Astrocyte (in vitro differentiated cells and primary cell): ENCODE data around the gene SLC26A1. TPM values are rescaled to one million over a fixed set of nuclear protein-coding genes. Genes with fewer than 3 reads are reported as not detected.

Experiments used
- DNase-seq: peaks from one replicate; pipeline ENCODE4 v3.0.0-alpha.2; 2010; ENCODE audit warnings: low read depth
- FAIRE-seq: peaks from 2 replicates; lab custom pipeline; 2011; peaks lifted over from hg19 to GRCh38; lab: Jason Lieb, UNC
- H2AFZ ChIP-seq: 2 replicates; pipeline ENCODE4 v1.6.0; 2012; ENCODE audit warnings: low read depth, low read length, inconsistent platforms
- H3K27ac ChIP-seq: 2 replicates; pipeline ENCODE4 v1.5.1; 2011; ENCODE audit warnings: low read depth, low read length, inconsistent platforms
- H3K27me3 ChIP-seq: 2 replicates; pipeline ENCODE4 v1.6.0; 2011; ENCODE audit warnings: low read length, inconsistent platforms; ENCODE audit not compliant: insufficient read depth
- H3K36me3 ChIP-seq: 2 replicates; pipeline ENCODE4 v1.5.1; 2011; ENCODE audit warnings: low read length, inconsistent platforms; ENCODE audit not compliant: insufficient read depth
- H3K4me1 ChIP-seq: 2 replicates; pipeline ENCODE4 v1.5.1; 2011; ENCODE audit warnings: low read length, inconsistent platforms; ENCODE audit not compliant: insufficient read depth
- H3K4me2 ChIP-seq: 2 replicates; pipeline ENCODE4 v1.6.0; 2012; ENCODE audit warnings: low read length, inconsistent platforms
- H3K4me3 ChIP-seq: 2 replicates; pipeline ENCODE4 v1.5.1; 2011; ENCODE audit warnings: low read depth, mild to moderate bottlenecking, low read length, inconsistent platforms; ENCODE audit not compliant: insufficient read depth
- H3K79me2 ChIP-seq: 2 replicates; pipeline ENCODE4 v1.6.0; 2012; ENCODE audit warnings: mild to moderate bottlenecking, low read length, inconsistent platforms; ENCODE audit not compliant: insufficient read depth
- H3K9ac ChIP-seq: 2 replicates; pipeline ENCODE4 v1.6.0; 2012; ENCODE audit warnings: mild to moderate bottlenecking, low read length, inconsistent platforms
- H3K9me3 ChIP-seq: 2 replicates; pipeline ENCODE4 v1.5.1; 2012; ENCODE audit warnings: low read depth, mild to moderate bottlenecking, low read length, inconsistent platforms; ENCODE audit not compliant: insufficient read depth
- H4K20me1 ChIP-seq: 2 replicates; pipeline ENCODE4 v1.6.0; 2012; ENCODE audit warnings: low read length, inconsistent platforms; ENCODE audit not compliant: insufficient read depth
- H3K27ac Mint-ChIP-seq: one replicate; pipeline ENCODE4 v1.8.0; 2021; ENCODE audit warnings: mild to moderate bottlenecking, mixed read lengths; ENCODE audit not compliant: unreplicated experiment
- H3K27me3 Mint-ChIP-seq: one replicate; pipeline ENCODE4 v1.8.0; 2021; ENCODE audit warnings: low read depth, mixed read lengths; ENCODE audit not compliant: unreplicated experiment
- H3K36me3 Mint-ChIP-seq: one replicate; pipeline ENCODE4 v1.8.0; 2021; ENCODE audit warnings: low read depth, mixed read lengths; ENCODE audit not compliant: unreplicated experiment
- H3K4me1 Mint-ChIP-seq: one replicate; pipeline ENCODE4 v1.8.0; 2021; ENCODE audit warnings: low read depth, mixed read lengths; ENCODE audit not compliant: unreplicated experiment
- H3K4me3 Mint-ChIP-seq: one replicate; pipeline ENCODE4 v1.8.0; 2021; ENCODE audit warnings: mild to moderate bottlenecking, moderate library complexity, mixed read lengths; ENCODE audit not compliant: unreplicated experiment
- H3K9me3 Mint-ChIP-seq: one replicate; pipeline ENCODE4 v1.8.0; 2021; ENCODE audit warnings: mild to moderate bottlenecking, mixed read lengths; ENCODE audit not compliant: unreplicated experiment
- CTCF ChIP-seq: IDR thresholded peaks from 2 replicates; pipeline ENCODE4 v1.5.1; 2011; ENCODE audit warnings: low read depth, mild to moderate bottlenecking, inconsistent platforms, low read length, moderate library complexity; ENCODE audit not compliant: insufficient read depth
- EZH2 ChIP-seq: IDR thresholded peaks from 2 replicates; pipeline ENCODE4 v1.6.1; 2012; ENCODE audit warnings: mild to moderate bottlenecking, low read length, inconsistent platforms; ENCODE audit not compliant: insufficient read depth
- total RNA-seq: library from RNA; stranded (reverse); gene quantifications from 2 replicates; pipeline ENCODE4 v1.2.1, GENCODE V29; 2021

The SLC26A1 gene
- total RNA-seq, 1 donor from 2014 or later, result 0.34 TPM

- no peak for FAIRE-seq
Measured at GRCh38 chr4:1038948-1039492, 45.8 kb upstream of the SLC26A1 start.

DNA sequence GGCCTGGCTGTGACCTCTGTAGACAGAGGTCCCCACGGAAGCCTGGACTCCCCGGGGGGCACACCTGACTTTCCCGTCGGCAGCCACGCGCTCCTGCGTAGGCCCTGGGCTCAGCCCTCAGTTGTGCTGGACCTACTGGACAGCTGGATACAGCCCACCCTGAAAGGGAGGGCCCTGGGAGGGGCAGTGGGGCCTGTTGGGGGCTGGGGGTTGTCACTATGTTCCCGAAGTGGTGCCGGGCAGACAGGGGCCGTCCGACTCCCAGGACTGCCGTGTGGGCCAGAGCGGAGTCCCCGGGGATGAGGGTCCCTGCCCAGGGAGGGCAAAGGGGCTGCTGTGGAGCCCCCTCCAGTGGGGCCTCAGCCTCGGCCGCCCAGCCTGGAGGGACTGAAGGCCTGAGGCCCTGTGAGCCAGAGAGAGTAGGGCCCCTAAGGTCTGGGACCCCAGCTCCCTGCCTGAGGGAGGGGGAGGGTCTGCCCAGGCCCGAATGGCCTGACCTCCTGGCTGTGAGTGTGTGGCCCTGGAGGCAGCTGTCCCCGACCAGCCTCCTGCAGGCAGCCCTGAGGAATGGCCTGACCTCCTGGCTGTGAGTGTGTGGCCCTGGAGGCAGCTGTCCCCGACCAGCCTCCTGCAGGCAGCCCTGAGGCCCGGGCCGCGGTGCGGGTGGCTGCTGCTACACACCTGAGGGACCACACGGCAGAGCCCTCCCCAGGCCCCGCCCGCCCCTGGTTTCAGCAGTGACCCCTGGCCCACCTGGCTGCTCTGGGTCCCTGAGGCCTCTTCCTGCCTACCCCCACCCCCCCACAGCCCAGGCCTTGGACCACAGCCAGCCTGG, 44.0 kb upstream of the SLC26A1 start:
- Histone ChIP-seq H3K4me3 (no peak overlapping the region), H4K20me1 (no peaks in the 10 kb centered on the region), H3K9ac (no peak overlapping the region), H3K4me2 (no peak overlapping the region), H3K9me3 (no peaks in the 10 kb centered on the region), H3K4me1 (peaks cover 45% of the 10 kb centered on the region), H3K36me3 (no peaks in the 10 kb centered on the region), H3K79me2 (no peaks in the 10 kb centered on the region), H2AFZ (no peak overlapping the region), H3K27me3 (no peaks in the 10 kb centered on the region), H3K27ac (no peak overlapping the region)
- DNase-seq, result no peak
- H3K36me3 Mint-ChIP-seq, result no peaks in the 10 kb centered on the region
- peaks cover 5% of the 10 kb centered on the region for H3K4me1 Mint-ChIP-seq
- H3K4me3 Mint-ChIP-seq, result no peak overlapping the region
- FAIRE-seq, result no peak
- no peaks in the 10 kb centered on the region for H3K9me3 Mint-ChIP-seq
- H3K27ac Mint-ChIP-seq, result no peak overlapping the region
- no peaks in the 10 kb centered on the region for H3K27me3 Mint-ChIP-seq
- no peak for TF ChIP-seq CTCF
- no peak for TF ChIP-seq EZH2

More at GRCh38 chr4:1038948-1039492, 45.8 kb upstream of the SLC26A1 start:
- Mint-ChIP-seq H3K4me3 (no peak overlapping the region), H3K27me3 (no peaks in the 10 kb centered on the region), H3K4me1 (peaks cover 10% of the 10 kb centered on the region), H3K27ac (no peak overlapping the region), H3K36me3 (no peaks in the 10 kb centered on the region), H3K9me3 (no peaks in the 10 kb centered on the region)
- TF ChIP-seq EZH2 (no peak), CTCF (no peak)
- Histone ChIP-seq H4K20me1 (no peaks in the 10 kb centered on the region), H3K27me3 (no peaks in the 10 kb centered on the region), H3K27ac (no peak overlapping the region), H3K4me2 (no peak overlapping the region), H3K79me2 (no peaks in the 10 kb centered on the region), H3K36me3 (no peaks in the 10 kb centered on the region), H3K4me3 (no peak overlapping the region), H3K9ac (peak overlapping the region; percentile 30), H3K9me3 (no peaks in the 10 kb centered on the region), H2AFZ (peak overlapping the region; percentile 28), H3K4me1 (peaks cover 49% of the 10 kb centered on the region)
- no peak for DNase-seq

GRCh38 chr4:1036095-1036494, 42.9 kb upstream of the SLC26A1 start:
- Histone ChIP-seq H3K9me3 (no peaks in the 10 kb centered on the region), H3K36me3 (no peaks in the 10 kb centered on the region), H3K9ac (no peak overlapping the region), H3K4me3 (no peak overlapping the region), H4K20me1 (no peaks in the 10 kb centered on the region), H3K27ac (no peak overlapping the region), H3K79me2 (no peaks in the 10 kb centered on the region), H3K4me1 (peaks cover 34% of the 10 kb centered on the region), H3K4me2 (no peak overlapping the region), H2AFZ (no peak overlapping the region), H3K27me3 (no peaks in the 10 kb centered on the region)
- Mint-ChIP-seq H3K27ac (no peak overlapping the region), H3K27me3 (no peaks in the 10 kb centered on the region), H3K4me1 (peaks cover 2% of the 10 kb centered on the region), H3K4me3 (no peak overlapping the region), H3K9me3 (no peaks in the 10 kb centered on the region), H3K36me3 (no peaks in the 10 kb centered on the region)
- FAIRE-seq (no peak), DNase-seq (no peak)
- TF ChIP-seq EZH2 (no peak), CTCF (no peak)
